ENCODE measurements around the gene BCR. TPM values are rescaled to one million over a fixed set of nuclear protein-coding genes. Genes with fewer than 3 reads are reported as not detected.

BCR gene
- total RNA-seq, 1 experiment from 2014 or later: 77.0 TPM

- Mint-ChIP-seq H3K9me3 (peaks cover 0 to 2% of the 10 kb centered on the region in 2 experiments; a peak in 3 of 5 replicates), H3K36me3 (ENCODE audit: insufficient read depth in 1 of 3, low read depth in 3 of 3) (peaks cover 23 to 30% (median 29%) of the 10 kb centered on the region in 3 experiments), H3K4me1 (peaks cover 72 to 80% of the 10 kb centered on the region in 2 experiments), H3K27ac (peak overlapping the region; percentile 35 to 71 (median 53); a peak in 4 of 7 replicates), H3K27me3 (ENCODE audit: low read depth) (no peaks in the 10 kb centered on the region), H3K4me3 (no peak overlapping the region)
- Histone ChIP-seq H3K27ac (ENCODE audit: insufficient read length, low read depth, low read length) (no peak overlapping the region), H3K9ac (ENCODE audit: extremely low read depth, insufficient read length, low read length) (no peak overlapping the region), H3K18ac (ENCODE audit: insufficient read length, low read depth, low read length) (no peak overlapping the region), H2BK120ac (ENCODE audit: low read depth, low read length, poor library complexity, severe bottlenecking) (no peak overlapping the region), H4K91ac (ENCODE audit: insufficient read length, low read depth, low read length) (no peak overlapping the region), H3K79me2 (ENCODE audit: insufficient read depth, low read length) (peaks cover 43% of the 10 kb centered on the region; the same call in 1 of the 2 replicates), H3K14ac (ENCODE audit: insufficient read depth, low read length) (no peak overlapping the region; the same call in 1 of the 2 replicates), H2AK5ac (ENCODE audit: insufficient read length, low read length) (no peak overlapping the region), H2BK20ac (ENCODE audit: low read depth, low read length, poor library complexity, severe bottlenecking) (no peak overlapping the region), H3K4me2 (ENCODE audit: insufficient read depth, insufficient read length, low read length) (no peak overlapping the region), H4K8ac (replicated peaks; ENCODE audit: insufficient read length, low read depth, low read length) (no peak overlapping the region), H3K23ac (ENCODE audit: insufficient read length, low read depth, low read length) (no peak overlapping the region), H3K4me1 (ENCODE audit: insufficient read depth, low read length) (peaks cover 20% of the 10 kb centered on the region; the same call in 1 of the 2 replicates), H2BK12ac (ENCODE audit: insufficient read length, low read depth, low read length) (no peak overlapping the region), H4K5ac (ENCODE audit: insufficient read length, low read depth, low read length) (no peak overlapping the region), H3K23me2 (ENCODE audit: insufficient read length, low read depth, low read length, poor library complexity, severe bottlenecking) (no peaks in the 10 kb centered on the region), H4K20me1 (ENCODE audit: control insufficient read depth, insufficient read depth, insufficient read length) (no peaks in the 10 kb centered on the region), H2AFZ (ENCODE audit: low read length) (no peak overlapping the region), H3K4ac (ENCODE audit: low read depth, low read length) (no peak overlapping the region), H3K79me1 (ENCODE audit: insufficient read depth, low read depth, low read length, poor library complexity, severe bottlenecking) (peaks cover 14% of the 10 kb centered on the region), H3T11ph (ENCODE audit: low read length) (no peak overlapping the region), H2BK15ac (ENCODE audit: low read depth, low read length) (no peak overlapping the region), H3K9me3 (ENCODE audit: control insufficient read depth, low read depth, low read length) (no peaks in the 10 kb centered on the region), H2BK5ac (ENCODE audit: insufficient read length, low read length) (no peak overlapping the region), H3K56ac (ENCODE audit: insufficient read length, low read depth, low read length) (no peak overlapping the region), H3K27me3 (ENCODE audit: insufficient read depth, low read length) (no peaks in the 10 kb centered on the region)
- TF ChIP-seq CTCF (conservative IDR thresholded peaks at IDR 0.05): no peak
- WGBS (ENCODE audit: extremely low coverage, insufficient read length, low lambda C conversion rate): no CpG with 5 or more reads among the region's 19 CpGs
- no peak for DNase-seq
Observed at GRCh38 chr22:23234409-23235161, 54.3 kb downstream of the BCR start.
